OCI-LY7 (cell line): Measurements from ENCODE around the gene TTC21A.

Source experiments
- CTCF ChIP-seq: fragments of 200-600 bp; sonication (generic); conservative IDR thresholded peaks from 2 replicates; pipeline ENCODE4 v1.5.1; 2014; ENCODE audit warnings: mild to moderate bottlenecking, antibody characterized with exemption, low read length, moderate library complexity, mixed read lengths
- EZH2phosphoT487 ChIP-seq: fragments of 200-600 bp; sonication (generic); IDR thresholded peaks from 2 replicates; pipeline ENCODE4 v1.6.1; 2018; ENCODE audit warnings: low read depth, borderline replicate concordance, mild to moderate bottlenecking, mixed run types, antibody characterized with exemption, low read length, moderate library complexity, mixed read lengths

GRCh38 chr3:39094851-39095677, 12.4 kb upstream of the TTC21A start:
- no peak for TF ChIP-seq CTCF
- TF ChIP-seq EZH2phosphoT487, result no peak
